ENCODE data around the gene MXRA7. TPM values are rescaled to one million over a fixed set of nuclear protein-coding genes. Genes with fewer than 3 reads are reported as not detected.
"Not testable (repeated sequence)": the region's sequence is repeated elsewhere in the genome, so short reads cannot be mapped to it uniquely, and the experiment has no call there.

Gene MXRA7
- total RNA-seq, 1 donor from 2014 or later: 80.6 TPM

GRCh38 chr17:76714822-76715495 is 4.2 kb upstream of the MXRA7 start:
- no peak overlapping the region for H3K4me3 ChIP-seq (ENCODE audit: low read depth, low read length)
- FAIRE-seq: no peak

GRCh38 chr17:76714336-76714735 is 3.6 kb upstream of the MXRA7 start:
- Histone ChIP-seq H3K36me3 (ENCODE audit: control insufficient read depth, insufficient read depth, low read length) (peaks cover 7% of the 10 kb centered on the region), H3K27me3 (ENCODE audit: control insufficient read depth, insufficient read depth, low read length) (no peaks in the 10 kb centered on the region), H3K4me3 (ENCODE audit: low read depth, low read length) (no peak overlapping the region)
- no peak for DNase-seq (ENCODE audit: low read depth)
- no peak for FAIRE-seq
- TF ChIP-seq CTCF (IDR thresholded peaks at IDR 0.05; ENCODE audit: insufficient read depth, low read length, severe bottlenecking): no peak

More at GRCh38 chr17:76714822-76715495, 4.2 kb upstream of the MXRA7 start:
- no peaks in the 10 kb centered on the region for H3K27me3 ChIP-seq (ENCODE audit: control insufficient read depth, insufficient read depth, low read length)
- H3K36me3 ChIP-seq (ENCODE audit: control insufficient read depth, insufficient read depth, low read length): peaks cover 10% of the 10 kb centered on the region
- TF ChIP-seq CTCF (IDR thresholded peaks at IDR 0.05; ENCODE audit: insufficient read depth, low read length, severe bottlenecking): peak; percentile 57
- no peak for DNase-seq (ENCODE audit: low read depth)

GRCh38 chr17:76713765-76714164 is 3.0 kb upstream of the MXRA7 start:
- DNase-seq (ENCODE audit: low read depth) (no peak), FAIRE-seq (no peak)
- Histone ChIP-seq H3K36me3 (ENCODE audit: control insufficient read depth, insufficient read depth, low read length) (peaks cover 6% of the 10 kb centered on the region), H3K4me3 (ENCODE audit: low read depth, low read length) (no peak overlapping the region), H3K27me3 (ENCODE audit: control insufficient read depth, insufficient read depth, low read length) (no peaks in the 10 kb centered on the region)
- TF ChIP-seq CTCF (IDR thresholded peaks at IDR 0.05; ENCODE audit: insufficient read depth, low read length, severe bottlenecking): no peak

- not testable (repeated sequence) for FAIRE-seq; H3K27me3 ChIP-seq (ENCODE audit: control insufficient read depth, insufficient read depth, low read length); H3K36me3 ChIP-seq (ENCODE audit: control insufficient read depth, insufficient read depth, low read length); DNase-seq (ENCODE audit: low read depth); H3K4me3 ChIP-seq (ENCODE audit: low read depth, low read length)
Measured at GRCh38 chr17:76712321-76712720, 1.6 kb upstream of the MXRA7 start.

DNA sequence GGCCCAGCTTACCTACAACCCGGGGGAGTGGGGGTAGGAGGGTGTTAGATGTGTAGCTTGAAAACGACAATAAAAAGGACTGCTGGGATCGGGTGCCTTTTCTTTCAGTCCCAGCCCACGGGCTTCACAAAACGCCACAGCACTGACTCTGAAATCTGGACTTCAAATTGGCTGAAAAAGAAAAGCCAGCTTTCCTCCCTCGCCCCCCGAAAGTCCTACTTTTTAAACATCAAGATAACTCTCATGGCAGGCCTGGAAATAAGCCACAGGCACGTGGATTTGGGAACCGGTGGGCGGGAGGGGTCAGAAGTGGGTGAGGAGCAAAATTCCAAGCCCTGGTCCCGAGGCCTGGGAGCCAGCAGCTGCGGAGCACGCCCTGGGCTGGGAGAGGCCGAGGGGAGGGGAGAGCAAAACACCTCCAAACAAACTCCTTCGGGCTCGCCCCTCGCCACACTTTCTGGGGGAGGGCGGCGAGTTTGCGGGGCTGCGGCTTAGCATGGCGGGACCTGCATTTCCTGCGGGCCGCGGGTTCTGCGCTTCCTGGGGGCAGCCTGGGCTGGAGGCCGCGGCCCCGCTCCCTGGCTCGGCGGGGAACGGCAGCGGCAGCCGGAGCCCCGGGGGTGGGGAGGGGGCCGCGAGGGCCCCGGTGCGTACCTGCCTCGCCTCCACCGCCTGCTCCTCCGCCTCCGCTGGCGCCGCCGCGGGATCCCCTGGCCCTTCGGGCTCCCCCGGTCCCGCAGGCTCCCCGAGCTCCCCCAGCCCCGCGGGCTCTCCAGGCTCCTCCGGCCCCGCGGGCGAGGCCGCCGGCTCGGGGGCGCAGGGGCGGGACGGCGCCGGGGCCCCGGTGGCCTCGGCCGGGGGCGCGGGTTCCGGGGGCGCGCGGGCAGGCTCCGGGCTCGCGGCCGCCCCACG is 558 bp downstream of the MXRA7 start:
- peak overlapping the region; percentile 60 for H3K4me3 ChIP-seq (ENCODE audit: low read depth, low read length)
- not testable (repeated sequence) for FAIRE-seq; H3K27me3 ChIP-seq (ENCODE audit: control insufficient read depth, insufficient read depth, low read length); H3K36me3 ChIP-seq (ENCODE audit: control insufficient read depth, insufficient read depth, low read length); DNase-seq (ENCODE audit: low read depth)

DNA sequence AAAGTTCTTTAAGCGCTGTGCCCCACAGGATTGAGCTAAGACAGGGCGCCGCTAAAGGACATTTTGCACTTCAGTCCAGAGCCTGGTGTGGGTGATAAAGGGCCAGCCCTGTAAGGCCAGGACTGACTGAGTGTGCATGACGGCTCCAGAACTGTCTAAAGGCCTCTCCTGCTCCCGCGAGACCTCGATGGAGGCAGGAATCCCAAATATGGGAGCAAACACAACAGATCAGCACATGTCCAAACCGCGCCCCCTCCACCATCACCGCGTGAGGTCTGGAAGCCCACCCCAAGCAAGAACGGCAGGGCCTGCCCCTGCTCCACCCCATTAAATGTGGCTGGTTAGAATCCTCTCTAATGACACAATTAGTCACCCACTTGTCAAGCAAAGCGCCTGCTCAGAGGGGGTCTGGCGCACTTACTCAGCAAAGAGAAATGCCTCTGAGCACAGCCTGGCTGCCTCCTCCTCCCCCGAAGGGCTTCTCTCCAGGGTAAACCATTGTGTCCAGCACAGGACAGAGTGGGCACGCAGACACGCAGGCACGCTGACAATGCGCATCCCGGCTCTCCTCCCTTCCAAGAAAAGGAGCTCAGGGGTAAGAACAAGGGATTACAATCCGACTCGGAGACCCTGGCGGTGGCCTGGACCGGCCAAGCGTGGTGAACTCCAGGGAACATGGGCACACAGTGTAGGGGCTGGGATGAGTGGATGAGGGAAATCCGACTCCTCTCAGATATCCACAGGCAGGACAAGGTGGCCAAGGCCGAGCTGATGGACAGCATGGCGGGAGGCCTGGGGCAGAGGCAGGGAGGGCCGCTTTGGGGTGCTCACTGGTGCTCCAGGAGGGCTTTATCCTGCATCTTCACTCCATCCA is 1.5 kb downstream of the MXRA7 start:
- TF ChIP-seq CTCF (IDR thresholded peaks at IDR 0.05; ENCODE audit: insufficient read depth, low read length, severe bottlenecking): no peak
- Histone ChIP-seq H3K4me3 (ENCODE audit: low read depth, low read length) (peak overlapping the region; percentile 60), H3K27me3 (ENCODE audit: control insufficient read depth, insufficient read depth, low read length) (no peaks in the 10 kb centered on the region), H3K36me3 (ENCODE audit: control insufficient read depth, insufficient read depth, low read length) (peaks cover 1% of the 10 kb centered on the region)
- FAIRE-seq (no peak), DNase-seq (ENCODE audit: low read depth) (peak; percentile 84)

Measured in bronchial epithelial cell (primary cell).